Fibroblast of lung (primary cell): ENCODE data around the gene TASP1. TPM values are rescaled to one million over a fixed set of nuclear protein-coding genes. Genes with fewer than 3 reads are reported as not detected.

Experiments used
- DNase-seq, 2 donors: peaks; one replicate each; pipeline versions ENCODE4 v3.0.0 to v3.0.0-alpha.2; 2010; ENCODE audit warnings: low read depth in 2 of 2
- H2AFZ ChIP-seq: 2 replicates; pipeline ENCODE4 v1.5.1; 2012; ENCODE audit warnings: low read length, control low read depth, inconsistent platforms
- H3K27ac ChIP-seq: 2 replicates; pipeline ENCODE4 v1.5.1; 2011; ENCODE audit warnings: low read length, control low read depth; ENCODE audit not compliant: insufficient read depth
- H3K27me3 ChIP-seq: 2 replicates; pipeline ENCODE4 v1.5.1; 2011; ENCODE audit warnings: mild to moderate bottlenecking, low read length; ENCODE audit not compliant: control insufficient read depth, insufficient read depth
- H3K36me3 ChIP-seq: 2 replicates; pipeline ENCODE4 v1.5.1; 2011; ENCODE audit warnings: low read length; ENCODE audit not compliant: control insufficient read depth, insufficient read depth
- H3K4me1 ChIP-seq: 2 replicates; pipeline ENCODE4 v1.5.1; 2011; ENCODE audit warnings: low read length; ENCODE audit not compliant: control insufficient read depth, insufficient read depth; ENCODE audit errors: extremely low read depth
- H3K4me2 ChIP-seq: 2 replicates; pipeline ENCODE4 v1.5.1; 2011; ENCODE audit warnings: low read length, control low read depth; ENCODE audit not compliant: insufficient read depth; ENCODE audit errors: extremely low read depth
- H3K4me3 ChIP-seq, 4 experiments: fragments of 200-600 bp in 1 of 4; sonication (generic) in 1 of 4; replicated peaks in 1 of 4; 2 replicates each; pipeline ENCODE4 v1.5.1; 2011 to 2016; ENCODE audit warnings: low read length in 4 of 4, low read depth in 3 of 4, mild to moderate bottlenecking in 3 of 4, control low read depth in 2 of 4, inconsistent platforms in 1 of 4, mixed read lengths in 1 of 4; ENCODE audit not compliant: insufficient read depth in 1 of 4; ENCODE audit errors: control extremely low read depth in 1 of 4
- H3K79me2 ChIP-seq: 2 replicates; pipeline ENCODE4 v1.5.1; 2012; ENCODE audit warnings: mild to moderate bottlenecking, low read length, inconsistent platforms; ENCODE audit not compliant: control insufficient read depth, insufficient read depth
- H3K9ac ChIP-seq: 2 replicates; pipeline ENCODE4 v1.5.1; 2011; ENCODE audit warnings: mild to moderate bottlenecking, low read length, control low read depth; ENCODE audit not compliant: insufficient read depth
- H3K9me3 ChIP-seq: 2 replicates; pipeline ENCODE4 v1.5.1; 2012; ENCODE audit warnings: low read depth, low read length; ENCODE audit not compliant: control insufficient read depth, insufficient read depth
- H4K20me1 ChIP-seq: 2 replicates; pipeline ENCODE4 v1.5.1; 2011; ENCODE audit warnings: low read length; ENCODE audit not compliant: control insufficient read depth, insufficient read depth; ENCODE audit errors: extremely low read depth
- CTCF ChIP-seq, 2 donors: IDR thresholded peaks in 1 of 2; conservative IDR thresholded peaks in 1 of 2; 1 replicate in 1 of 2; 2 replicates in 1 of 2; pipeline ENCODE4 v1.5.1; 2011 to 2012; ENCODE audit warnings: low read length in 2 of 2, control low read depth in 1 of 2, inconsistent platforms in 1 of 2, low read depth in 1 of 2, mild to moderate bottlenecking in 1 of 2
- EZH2 ChIP-seq: IDR thresholded peaks from 2 replicates; pipeline ENCODE4 v1.5.1; 2012; ENCODE audit warnings: low read length, control low read depth, mild to moderate bottlenecking; ENCODE audit errors: missing control alignments
- polyA minus RNA-seq: library from RNA; depleted of rRNA, polyadenylated mRNA; stranded (reverse); fragments of >200 nt; gene quantifications from 2 replicates; pipeline ENCODE4 v1.2.3, GENCODE V29; 2011; ENCODE audit warnings: low replicate concordance
- polyA plus RNA-seq, 2 donors: library from polyadenylated mRNA; depleted of rRNA in 1 of 2; stranded (reverse) in 1 of 2; unstranded in 1 of 2; fragments of >200 nt; gene quantifications; 2 replicates each; pipeline ENCODE4 v1.2.1, GENCODE V29; 2011 to 2012; ENCODE audit warnings: missing spikeins in 1 of 2
- total RNA-seq: library from RNA; depleted of rRNA; stranded (reverse); fragments of >200 nt; gene quantifications from 2 replicates; pipeline ENCODE4 v1.2.1, GENCODE V29; 2014

Gene TASP1
- total RNA-seq = 6.3 and 6.7 TPM in 2 replicates
- 4.8 and 13.6 TPM in 2 replicates for polyA plus RNA-seq
- 3.0 and 9.0 TPM in 2 replicates for polyA plus RNA-seq (2012)
- 4.3 and 7.4 TPM in 2 replicates for polyA minus RNA-seq

- peak; percentile 94 for DNase-seq
- H3K4me2 ChIP-seq = peak within 1 kb of the TSS; percentile 96
- H4K20me1 ChIP-seq = no peaks in the 10 kb centered on the region
- H3K27me3 ChIP-seq = no peaks in the 10 kb centered on the region
- TF ChIP-seq EZH2 (no peak), CTCF (conservative IDR thresholded peaks at IDR 0.05 in 1 of 2, IDR thresholded peaks at IDR 0.05 in 1 of 2; ENCODE audit: low read depth in 1 of 2, low read length in 2 of 2) (no peak)
- H3K4me1 ChIP-seq = no peaks in the 10 kb centered on the region
- H3K9me3 ChIP-seq = no peaks in the 10 kb centered on the region
- H3K9ac ChIP-seq = peak within 1 kb of the TSS; percentile 92
- H3K4me3 ChIP-seq = peak within 1 kb of the TSS; percentile 74 to 89 (median 76)
- H3K36me3 ChIP-seq = no peaks in the 10 kb centered on the region
- peak within 1 kb of the TSS; percentile 86 for H3K27ac ChIP-seq
- peak within 1 kb of the TSS; percentile 96 for H2AFZ ChIP-seq
- H3K79me2 ChIP-seq = peaks cover 6% of the 10 kb centered on the region
Measured at GRCh38 chr20:13638496-13639149, at the start of gene TASP1. Gene TASP1 (minus strand): TSS chr20:13638932. CDS start chr20:13630078, 8,854 bp downstream.

- Histone ChIP-seq H3K9me3 (no peaks in the 10 kb centered on the region), H4K20me1 (no peaks in the 10 kb centered on the region), H3K9ac (no peak overlapping the region), H3K4me3 (no peak overlapping the region), H3K27me3 (no peaks in the 10 kb centered on the region), H3K4me2 (no peak overlapping the region), H3K79me2 (no peaks in the 10 kb centered on the region), H3K36me3 (no peaks in the 10 kb centered on the region), H3K27ac (no peak overlapping the region), H2AFZ (no peak overlapping the region), H3K4me1 (no peaks in the 10 kb centered on the region)
- peak in 1 of 2 donors; percentile 26 for DNase-seq
- TF ChIP-seq CTCF (conservative IDR thresholded peaks at IDR 0.05 in 1 of 2, IDR thresholded peaks at IDR 0.05 in 1 of 2; ENCODE audit: low read depth in 1 of 2, low read length in 2 of 2) = no peak
- no peak for TF ChIP-seq EZH2
Measured at GRCh38 chr20:13687815-13688214, 49.1 kb upstream of the TASP1 start.

GRCh38 chr20:13685623-13686022 lies 46.9 kb upstream of the TASP1 start:
- Histone ChIP-seq H3K4me3 (no peak overlapping the region), H3K9ac (no peak overlapping the region), H3K4me1 (no peaks in the 10 kb centered on the region), H3K27me3 (no peaks in the 10 kb centered on the region), H3K36me3 (no peaks in the 10 kb centered on the region), H3K4me2 (no peak overlapping the region), H3K79me2 (no peaks in the 10 kb centered on the region), H3K9me3 (no peaks in the 10 kb centered on the region), H2AFZ (no peak overlapping the region), H4K20me1 (no peaks in the 10 kb centered on the region), H3K27ac (no peak overlapping the region)
- DNase-seq = no peak
- TF ChIP-seq CTCF (conservative IDR thresholded peaks at IDR 0.05 in 1 of 2, IDR thresholded peaks at IDR 0.05 in 1 of 2; ENCODE audit: low read depth in 1 of 2, low read length in 2 of 2) (no peak), EZH2 (no peak)
